Panc1 (cell line): ENCODE results near the gene TAB2. TPM values are rescaled to one million over a fixed set of nuclear protein-coding genes. Genes with fewer than 3 reads are reported as not detected.

Source experiments
- ATAC-seq: fragments of 200-7000 bp; cut with Tn5 transposase; 2 replicates; pipeline ENCODE4 v1.9.1; 2020; ENCODE audit warnings: mild to moderate bottlenecking, moderate library complexity
- BruUV-seq: library from RNA; stranded (reverse); fragments of 400-500 nt; replicated peaks from 2 replicates; lab custom pipeline; 2021; lab: Mats Ljungman, UMichigan
- CTCF ChIA-PET: fragments of 300-600 bp; sonication (Branson Sonifier 250); formaldehyde crosslinking; loops from one replicate; lab custom pipeline; 2022; ENCODE audit warnings: antibody characterized with exemption; lab: Charles Lee
- POLR2A ChIA-PET: fragments of 300-600 bp; sonication (Branson Sonifier 250); formaldehyde crosslinking; loops from one replicate; lab custom pipeline; 2022; ENCODE audit warnings: antibody characterized with exemption; lab: Charles Lee
- DNase-seq: peaks from one replicate; pipeline ENCODE4 v3.0.0-alpha.2; 2010; ENCODE audit warnings: low read depth, low spot score
- H3K27ac ChIP-seq: 2 replicates; pipeline ENCODE4 v1.5.1; 2011; ENCODE audit warnings: mild to moderate bottlenecking, low read length, inconsistent platforms
- H3K27me3 ChIP-seq: fragments of 200-500 bp; sonication (Bioruptor generic); 2 replicates; pipeline ENCODE4 v1.6.0; 2014; ENCODE audit warnings: low read length, inconsistent platforms; ENCODE audit not compliant: control insufficient read depth, insufficient read depth
- H3K36me3 ChIP-seq: fragments of 200-500 bp; sonication (Bioruptor generic); 2 replicates; pipeline ENCODE4 v1.5.1; 2014; ENCODE audit warnings: inconsistent platforms, mild to moderate bottlenecking, low read length, moderate library complexity; ENCODE audit not compliant: control insufficient read depth, insufficient read depth
- H3K4me1 ChIP-seq: 2 replicates; pipeline ENCODE4 v1.5.1; 2011; ENCODE audit warnings: inconsistent platforms, mild to moderate bottlenecking, low read length, moderate library complexity; ENCODE audit not compliant: control insufficient read depth, insufficient read depth
- H3K4me3 ChIP-seq, 2 experiments: 2 replicates each; pipeline ENCODE4 v1.5.1; 2011 to 2012; ENCODE audit warnings: low read depth in 2 of 2, low read length in 2 of 2, mild to moderate bottlenecking in 2 of 2, inconsistent platforms in 1 of 2, moderate library complexity in 1 of 2
- H3K9me3 ChIP-seq: fragments of 200-500 bp; sonication (Bioruptor generic); 2 replicates; pipeline ENCODE4 v1.5.1; 2014; ENCODE audit warnings: low read depth, mild to moderate bottlenecking, inconsistent platforms, low read length, moderate library complexity; ENCODE audit not compliant: control insufficient read depth, insufficient read depth
- CTCF ChIP-seq: fragments of 450-650 bp; IDR thresholded peaks from 2 replicates; pipeline ENCODE4 v1.5.1; 2017; ENCODE audit warnings: mild to moderate bottlenecking
- POLR2AphosphoS5 ChIP-seq: IDR thresholded peaks from 2 replicates; pipeline ENCODE4 v1.6.1; 2012; ENCODE audit warnings: mild to moderate bottlenecking, low read depth, low read length, moderate library complexity
- REST ChIP-seq, 2 experiments: IDR thresholded peaks; 2 replicates each; pipeline ENCODE4 v1.6.1; 2011 to 2012; ENCODE audit warnings: low read depth in 2 of 2, control low read depth in 1 of 2, low read length in 1 of 2, mild to moderate bottlenecking in 1 of 2, moderate library complexity in 1 of 2; ENCODE audit not compliant: insufficient read depth in 1 of 2
- SIN3A ChIP-seq: IDR thresholded peaks from 2 replicates; pipeline ENCODE4 v1.6.1; 2012; ENCODE audit warnings: low read depth, mild to moderate bottlenecking, low read length, moderate library complexity, borderline replicate concordance; ENCODE audit not compliant: insufficient read depth
- TCF7L2 ChIP-seq: IDR thresholded peaks from 2 replicates; pipeline ENCODE4 v1.6.1; 2011; ENCODE audit warnings: mild to moderate bottlenecking, low read depth, low read length, inconsistent platforms
- in situ Hi-C: cut with HindIII; loops from 2 replicates; pipeline ENCODE4 v1.10.0; 2016; ENCODE audit warnings: low sequenced_read_pairs, low pct_unique_long_range_greater_than_20kb
- intact Hi-C: fragments of 100-400 bp; cut with micrococcal nuclease; formaldehyde crosslinking; loops from one replicate; pipeline ENCODE4 v1.10.0; 2022; ENCODE audit not compliant: unreplicated experiment
- total RNA-seq: library from RNA; stranded (reverse); gene quantifications from one replicate; pipeline ENCODE4 v1.2.1, GENCODE V29; 2021; ENCODE audit not compliant: unreplicated experiment

Gene TAB2
- total RNA-seq, 1 experiment from 2014 or later, result 47.2 TPM

- H3K4me3 ChIP-seq, result no peak overlapping the region
- H3K27ac ChIP-seq, result no peak overlapping the region
- in situ Hi-C loops, result no loop called here
- no peaks in the 10 kb centered on the region for H3K4me1 ChIP-seq
- intact Hi-C loops, result no loop called here
- TF ChIP-seq CTCF, result no peak
- TF ChIP-seq POLR2AphosphoS5, result no peak
- TF ChIP-seq REST (IDR thresholded peaks at IDR 0.05; ENCODE audit: insufficient read depth in 1 of 2, low read depth in 2 of 2, low read length in 1 of 2), result no peak
- TF ChIP-seq SIN3A, result no peak
- TF ChIP-seq TCF7L2, result no peak
- peaks cover 5% of the 10 kb centered on the region; the same call in 1 of the 2 replicates for H3K36me3 ChIP-seq
- no peaks in the 10 kb centered on the region for H3K9me3 ChIP-seq
- ATAC-seq (no peak), DNase-seq (no peak)
- BruUV-seq, result no TSS peak
- CTCF ChIA-PET, result no interaction called here
- no peaks in the 10 kb centered on the region for H3K27me3 ChIP-seq
- POLR2A ChIA-PET, result no interaction called here
These were observed 50.6 kb downstream of the TAB2 start for GRCh38 chr6:149368065-149368464.

GRCh38 chr6:149371154-149371553 lies 53.6 kb downstream of the TAB2 start:
- TF ChIP-seq POLR2AphosphoS5, result no peak
- TF ChIP-seq REST (IDR thresholded peaks at IDR 0.05; ENCODE audit: insufficient read depth in 1 of 2, low read depth in 2 of 2, low read length in 1 of 2), result no peak
- TF ChIP-seq CTCF, result no peak
- no peak for TF ChIP-seq TCF7L2
- TF ChIP-seq SIN3A, result no peak
- intact Hi-C loops (no loop called here), in situ Hi-C loops (no loop called here)
- no peaks in the 10 kb centered on the region for H3K27me3 ChIP-seq
- peaks cover 5% of the 10 kb centered on the region; the same call in 1 of the 2 replicates for H3K36me3 ChIP-seq
- no peak for ATAC-seq
- H3K4me3 ChIP-seq, result no peak overlapping the region
- no peak for DNase-seq
- CTCF ChIA-PET, result no interaction called here
- no peaks in the 10 kb centered on the region for H3K9me3 ChIP-seq
- POLR2A ChIA-PET, result no interaction called here
- no peaks in the 10 kb centered on the region for H3K4me1 ChIP-seq
- no TSS peak for BruUV-seq
- no peak overlapping the region for H3K27ac ChIP-seq
